Measurements from ENCODE around the gene SLC16A4.

Gene SLC16A4

GRCh38 chr1:110350360-110350759, 40.5 kb downstream of the SLC16A4 start:
- DNase-seq: no peak

GRCh38 chr1:110348771-110349170, 42.1 kb downstream of the SLC16A4 start:
- no peak for DNase-seq

DNA sequence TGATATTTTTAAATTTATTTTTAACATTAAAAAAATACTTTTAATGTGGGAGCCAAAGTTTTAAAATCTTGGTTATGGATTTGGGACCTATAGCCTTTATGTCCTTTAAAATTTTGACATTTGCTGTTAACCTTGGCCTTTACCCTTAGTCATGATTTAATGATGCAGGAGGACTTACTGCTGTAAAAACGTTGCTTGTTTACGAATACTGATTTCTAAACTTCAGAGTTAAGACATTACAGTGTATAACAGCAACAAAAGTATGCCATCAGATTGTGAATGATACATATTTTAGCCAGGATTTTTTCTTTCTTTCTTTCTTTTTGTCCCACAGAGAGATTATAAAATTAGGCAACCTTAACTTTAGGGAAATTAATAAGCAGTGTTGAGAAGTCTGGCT, 42.8 kb downstream of the SLC16A4 start:
- DNase-seq: no peak

DNA sequence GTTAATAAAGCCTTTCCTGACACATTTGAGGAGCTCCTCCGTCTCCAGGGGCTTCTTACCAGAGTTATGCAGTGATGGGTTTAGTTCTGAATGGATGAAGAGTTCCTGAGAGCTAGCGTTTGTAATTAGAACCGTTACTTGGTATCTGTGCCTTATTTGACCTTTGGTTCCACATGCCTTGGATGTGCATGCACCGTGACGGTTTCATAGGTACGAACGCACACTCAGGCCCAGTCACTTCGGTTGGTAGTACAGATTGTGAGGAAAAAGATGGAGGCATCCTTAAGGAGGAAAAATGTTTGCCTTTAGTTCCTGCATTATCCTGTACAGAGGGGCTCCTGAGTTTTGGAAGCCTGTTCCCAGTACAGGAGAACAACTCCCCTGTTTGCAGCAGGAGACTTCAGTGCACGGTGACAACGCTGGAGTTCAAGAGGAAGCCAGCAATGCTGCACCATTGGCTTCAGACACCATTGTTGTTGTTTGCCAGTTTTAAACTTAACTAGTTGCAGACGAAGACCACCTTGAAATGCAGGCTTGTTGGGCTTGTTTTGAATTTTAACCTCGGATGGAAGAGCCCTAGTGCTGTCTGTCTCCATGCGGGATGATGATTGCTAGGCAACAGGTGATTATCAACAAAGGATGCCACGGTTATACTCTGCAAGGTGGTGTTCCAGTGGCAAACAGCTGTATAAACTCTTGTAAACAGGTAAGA, 43.5 kb downstream of the SLC16A4 start:
- DNase-seq: no peak

DNA sequence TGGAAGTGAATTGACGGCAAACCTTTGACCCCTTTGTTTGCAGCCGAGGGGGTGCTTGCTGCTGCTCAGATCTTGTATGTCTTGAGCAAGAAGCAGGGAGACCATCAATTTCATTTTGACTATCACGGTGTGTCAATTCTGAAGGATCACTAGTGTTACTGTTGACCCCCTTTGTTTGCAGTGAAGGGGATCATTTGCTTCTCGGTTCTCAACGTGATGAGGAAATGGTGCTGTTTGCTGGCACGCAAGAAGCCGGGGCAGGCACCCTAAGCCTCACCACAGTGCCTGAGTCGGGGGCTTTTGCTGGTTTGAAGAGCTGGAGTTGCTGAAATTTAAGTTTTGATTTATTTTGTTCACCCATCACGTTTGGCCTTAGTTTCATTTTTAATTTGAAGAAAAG, 44.1 kb downstream of the SLC16A4 start:
- DNase-seq: no peak

DNA sequence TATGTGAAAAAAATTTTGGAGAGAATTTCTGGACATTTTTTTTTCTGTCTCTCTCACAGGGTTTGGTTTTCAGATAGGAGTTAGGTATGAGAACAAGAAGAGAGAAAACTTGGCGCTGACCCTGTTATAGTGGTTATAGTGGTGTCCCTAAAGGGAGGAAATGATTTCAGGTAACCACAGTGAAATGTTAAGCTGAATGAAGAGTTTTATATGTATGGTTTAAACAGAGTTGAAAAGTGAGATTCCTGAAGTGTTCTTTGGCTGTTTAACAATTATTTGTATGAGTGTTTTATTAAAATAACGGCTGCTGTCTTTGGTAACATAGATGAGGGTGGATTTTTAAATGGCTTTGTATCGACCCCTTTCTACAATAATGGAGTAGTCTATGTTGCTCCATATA, 45.3 kb downstream of the SLC16A4 start:
- DNase-seq: no peak

- no peak for DNase-seq
Measured at GRCh38 chr1:110344152-110344551, 46.7 kb downstream of the SLC16A4 start.

DNA sequence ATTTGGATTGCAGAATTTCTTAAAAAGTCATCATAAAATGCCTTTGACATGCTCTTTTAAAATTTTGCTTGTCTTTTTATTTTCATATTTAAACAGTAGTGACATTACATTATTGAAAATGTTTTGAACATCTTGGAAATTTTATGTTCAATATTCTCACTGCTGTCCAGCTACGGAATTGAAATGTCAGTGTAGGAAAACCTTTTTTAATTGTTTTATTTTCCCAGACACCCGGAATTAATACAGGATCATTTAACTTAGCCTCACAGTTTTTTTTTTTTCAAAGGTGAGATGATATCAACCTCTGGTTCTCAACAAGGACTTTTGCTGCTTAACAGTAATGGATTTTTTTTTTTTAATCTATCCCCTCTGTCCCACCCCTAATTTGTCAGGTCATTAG, 47.6 kb downstream of the SLC16A4 start:
- DNase-seq: no peak

DNA sequence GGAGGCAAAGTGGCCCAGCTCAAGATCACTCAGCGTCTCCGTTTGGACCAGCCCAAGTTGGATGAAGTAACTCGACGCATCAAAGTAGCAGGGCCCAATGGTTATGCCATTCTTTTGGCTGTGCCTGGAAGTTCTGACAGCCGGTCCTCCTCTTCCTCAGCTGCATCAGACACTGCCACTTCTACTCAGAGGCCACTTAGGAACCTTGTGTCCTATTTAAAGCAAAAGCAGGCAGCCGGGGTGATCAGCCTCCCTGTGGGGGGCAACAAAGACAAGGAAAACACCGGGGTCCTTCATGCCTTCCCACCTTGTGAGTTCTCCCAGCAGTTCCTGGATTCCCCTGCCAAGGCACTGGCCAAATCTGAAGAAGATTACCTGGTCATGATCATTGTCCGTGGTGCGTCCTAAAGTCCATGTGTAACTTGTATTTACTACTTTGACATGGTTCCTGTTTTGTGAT, 48.9 kb downstream of the SLC16A4 start:
- no peak for DNase-seq

DNA sequence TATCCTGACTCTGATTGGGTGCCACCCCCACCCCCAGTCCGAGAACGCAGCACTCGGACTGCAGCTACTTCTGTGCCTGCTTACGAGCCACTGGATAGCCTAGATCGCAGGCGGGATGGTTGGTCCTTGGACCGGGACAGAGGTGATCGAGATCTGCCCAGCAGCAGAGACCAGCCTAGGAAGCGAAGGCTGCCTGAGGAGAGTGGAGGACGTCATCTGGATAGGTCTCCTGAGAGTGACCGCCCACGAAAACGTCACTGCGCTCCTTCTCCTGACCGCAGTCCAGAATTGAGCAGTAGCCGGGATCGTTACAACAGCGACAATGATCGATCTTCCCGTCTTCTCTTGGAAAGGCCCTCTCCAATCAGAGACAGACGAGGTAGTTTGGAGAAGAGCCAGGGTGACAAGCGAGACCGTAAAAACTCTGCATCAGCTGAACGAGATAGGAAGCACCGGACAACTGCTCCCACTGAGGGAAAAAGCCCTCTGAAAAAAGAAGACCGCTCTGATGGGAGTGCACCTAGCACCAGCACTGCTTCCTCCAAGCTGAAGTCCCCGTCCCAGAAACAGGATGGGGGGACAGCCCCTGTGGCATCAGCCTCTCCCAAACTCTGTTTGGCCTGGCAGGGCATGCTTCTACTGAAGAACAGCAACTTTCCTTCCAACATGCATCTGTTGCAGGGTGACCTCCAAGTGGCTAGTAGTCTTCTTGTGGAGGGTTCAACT, 49.5 kb downstream of the SLC16A4 start:
- DNase-seq: no peak

GRCh38 chr1:110340207-110340468, 50.7 kb downstream of the SLC16A4 start:
- DNase-seq: no peak

- DNase-seq: no peak
Measured at GRCh38 chr1:110339407-110340206, 51.2 kb downstream of the SLC16A4 start.

- DNase-seq: peak; percentile 100
Measured at GRCh38 chr1:110338886-110339406, 51.9 kb downstream of the SLC16A4 start, which contains the start of gene RBM15. Gene RBM15, plus strand, starts transcription at chr1:110339377. Its CDS starts 29 bp downstream, at chr1:110339406.

DNA sequence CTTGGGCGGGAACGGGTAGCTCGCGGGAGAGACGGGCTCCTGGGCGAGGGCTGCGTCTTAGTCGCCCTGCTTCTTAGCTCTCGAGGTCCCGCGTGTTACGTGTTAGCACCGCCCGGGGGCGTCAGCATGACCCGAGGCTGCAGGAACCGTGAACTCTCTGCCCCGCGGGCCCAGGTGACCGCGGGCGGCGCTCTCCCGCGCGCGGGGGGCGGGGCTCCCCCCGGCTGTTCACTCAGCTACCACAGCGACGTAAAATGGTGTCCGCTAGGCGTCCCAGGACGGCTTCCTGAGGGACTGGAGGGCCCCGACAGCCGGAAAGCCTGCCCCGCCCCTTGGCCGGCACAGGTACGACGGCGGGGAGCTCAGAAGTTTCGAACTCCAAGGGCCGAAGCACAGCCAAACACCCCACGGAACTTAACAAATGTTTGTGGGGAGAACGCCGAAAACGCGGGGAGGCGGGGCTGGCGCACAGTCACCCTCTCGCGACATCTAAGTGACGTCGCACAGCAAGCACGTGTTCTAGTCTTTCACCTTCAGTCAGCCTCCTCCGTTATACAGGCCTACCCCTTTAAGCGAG, 52.4 kb downstream of the SLC16A4 start:
- DNase-seq: no peak

DNA sequence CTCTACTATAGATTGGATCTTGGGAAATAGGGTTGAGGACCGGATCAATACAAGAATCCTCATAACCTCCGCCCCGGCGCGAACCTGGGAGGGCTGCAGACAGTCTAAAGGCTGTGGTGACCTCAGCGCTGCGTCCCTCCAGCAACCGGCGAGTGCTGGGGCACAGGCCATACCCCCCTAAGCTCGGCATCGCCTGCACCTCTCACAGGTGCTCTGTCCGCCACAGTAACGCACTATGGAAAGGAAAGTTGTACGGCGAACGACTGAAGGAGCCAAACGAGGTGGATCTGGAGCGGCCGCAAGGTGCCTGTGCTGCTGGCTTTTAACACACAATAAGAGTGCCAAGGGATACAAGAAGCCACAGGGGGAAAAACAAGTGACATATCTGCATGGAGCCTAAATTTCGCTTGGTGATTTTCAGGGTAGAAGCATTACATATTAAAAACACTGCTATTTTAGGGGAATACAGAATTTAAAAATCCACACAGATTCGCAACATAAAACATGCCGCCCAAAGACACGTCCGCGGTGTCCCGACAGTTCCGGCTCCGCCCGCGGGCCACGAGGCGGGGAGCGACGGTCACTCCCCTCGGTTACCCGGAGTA, 53.0 kb downstream of the SLC16A4 start:
- DNase-seq: no peak

GRCh38 chr1:110336300-110337039, 54.4 kb downstream of the SLC16A4 start:
- DNase-seq: no peak

DNA sequence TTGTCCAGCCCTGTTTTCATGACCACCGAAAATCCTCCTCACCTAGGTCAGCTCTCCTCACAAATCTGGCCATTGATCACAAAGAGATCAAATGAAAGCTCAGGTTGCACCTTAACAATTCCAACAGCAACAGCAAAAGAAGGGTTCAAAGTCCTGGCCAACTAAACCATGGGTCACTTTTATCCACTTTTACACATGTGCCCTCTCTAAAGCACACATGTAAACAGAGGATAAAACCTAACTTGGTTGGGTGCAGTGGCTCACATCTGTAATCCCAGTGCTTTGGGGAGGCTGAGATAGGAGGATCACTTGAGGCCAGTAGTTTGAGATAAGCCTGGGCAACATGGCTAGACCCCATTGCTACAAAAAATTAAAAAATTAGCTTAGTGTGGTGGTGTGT, 55.6 kb downstream of the SLC16A4 start:
- no peak for DNase-seq

- DNase-seq: no peak
Measured at GRCh38 chr1:110328700-110329099, 62.1 kb downstream of the SLC16A4 start.

GRCh38 chr1:110328274-110328673, 62.6 kb downstream of the SLC16A4 start:
- no peak for DNase-seq

DNA sequence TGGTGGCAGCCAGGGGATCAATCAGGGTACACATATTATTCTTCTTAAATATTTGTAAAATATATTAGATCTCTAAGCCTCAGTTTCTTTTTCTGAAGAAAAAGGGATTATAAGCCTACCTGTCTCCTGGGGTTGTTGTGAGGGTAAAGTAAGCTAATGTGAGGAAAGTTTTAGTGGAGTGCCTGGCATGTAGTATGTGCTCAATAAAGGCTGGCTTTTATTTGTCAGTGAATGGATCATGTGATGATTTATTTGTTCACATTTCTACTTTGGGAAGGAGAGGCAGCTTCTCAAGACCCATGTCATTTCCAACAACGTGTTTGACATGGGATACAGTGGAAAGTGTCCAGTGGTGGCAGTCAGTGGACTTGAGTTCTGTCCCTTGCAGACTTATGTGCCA, 64.0 kb downstream of the SLC16A4 start:
- no peak for DNase-seq

DNA sequence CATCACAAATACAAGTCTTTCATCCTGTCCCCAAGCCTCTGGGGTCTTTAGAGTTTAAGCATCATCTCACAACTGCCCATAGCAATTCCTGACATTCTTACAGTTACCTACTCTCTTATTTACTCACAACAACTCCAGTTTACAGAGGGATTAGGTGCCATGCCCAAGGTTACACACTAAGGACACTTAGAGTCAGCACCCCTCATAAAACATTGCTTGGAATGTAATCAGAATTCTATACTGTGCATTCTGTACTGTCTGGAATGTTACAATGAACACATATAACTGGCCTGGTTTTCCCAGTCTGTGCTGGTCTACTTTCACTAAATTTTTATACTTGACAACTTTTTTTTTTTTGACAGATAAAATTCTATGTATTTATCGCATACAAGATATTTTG, 66.2 kb downstream of the SLC16A4 start:
- DNase-seq: no peak

DNA sequence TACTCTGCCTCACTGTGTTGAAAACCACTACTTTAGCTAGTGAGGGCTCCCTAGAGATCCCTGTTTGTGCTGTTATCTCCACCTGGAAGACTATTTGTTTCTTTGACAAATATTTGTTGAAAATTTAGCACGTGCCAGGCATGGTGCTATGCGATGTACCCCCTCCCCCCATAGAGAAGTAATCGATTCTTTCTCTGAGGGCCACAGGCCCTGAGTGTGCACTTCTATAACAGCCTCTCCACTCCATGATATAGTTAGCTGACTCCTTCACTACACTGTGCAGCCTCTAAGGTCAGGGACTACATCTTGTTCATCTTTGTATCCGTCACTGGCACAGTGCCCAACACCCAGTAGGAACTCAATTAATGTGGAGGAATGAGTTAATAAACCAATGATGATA, 69.0 kb downstream of the SLC16A4 start:
- no peak for DNase-seq

Measured in fibroblast of upper back skin (primary cell).